Measurements from ENCODE around the gene KSR1.
A peak's percentile ranks its signal among the peaks of the same experiment; 100 is the strongest.
"Not testable (repeated sequence)": the region's sequence is repeated elsewhere in the genome, so short reads cannot be mapped to it uniquely, and the experiment has no call there.

The KSR1 gene

GRCh38 chr17:27669850-27670249 is 213.6 kb downstream of the KSR1 start:
- Histone ChIP-seq H3K27ac (no peak overlapping the region), H3K4me3 (no peak overlapping the region)
- no peak for TF ChIP-seq CTCF (IDR thresholded peaks at IDR 0.05)
- peak; percentile 52 for DNase-seq (ENCODE audit: low spot score)

GRCh38 chr17:27670791-27671590 is 214.7 kb downstream of the KSR1 start:
- DNase-seq (ENCODE audit: low spot score): peak; percentile 66
- H3K27ac ChIP-seq: no peak overlapping the region
- TF ChIP-seq CTCF (IDR thresholded peaks at IDR 0.05): no peak
- H3K4me3 ChIP-seq: no peak overlapping the region

- no peak for DNase-seq (ENCODE audit: low spot score)
- TF ChIP-seq CTCF (IDR thresholded peaks at IDR 0.05): no peak
- no peak overlapping the region for H3K4me3 ChIP-seq
- H3K27ac ChIP-seq: no peak overlapping the region
These were observed 215.3 kb downstream of the KSR1 start for GRCh38 chr17:27671591-27671910.

- H3K27ac ChIP-seq; H3K4me3 ChIP-seq; DNase-seq (ENCODE audit: low spot score): not testable (repeated sequence)
These were observed 215.8 kb downstream of the KSR1 start for GRCh38 chr17:27671977-27672480.

GRCh38 chr17:27674335-27674734 is 218.1 kb downstream of the KSR1 start:
- H3K27ac ChIP-seq: no peak overlapping the region
- no peak overlapping the region for H3K4me3 ChIP-seq
- no peak for DNase-seq (ENCODE audit: low spot score)
- TF ChIP-seq CTCF (IDR thresholded peaks at IDR 0.05): no peak
